Erythroblast (primary cell): ENCODE data around the gene CETN1.

ENCODE experiments used
- GATA1 ChIP-seq: IDR thresholded peaks from 2 replicates; pipeline ENCODE4 v1.6.1; 2011; ENCODE audit warnings: low read depth, mild to moderate bottlenecking, control low read depth, low read length, moderate library complexity
- POLR2A ChIP-seq: IDR thresholded peaks from 2 replicates; pipeline ENCODE4 v1.6.1; 2011; ENCODE audit warnings: mild to moderate bottlenecking, low read length

GRCh38 chr18:622289-622688 lies 42.1 kb downstream of the CETN1 start:
- TF ChIP-seq POLR2A (no peak), GATA1 (no peak)
